Activated CD8-positive, alpha-beta T cell treated with anti-CD3 and anti-CD28 coated beads for 36 hours (primary cell): ENCODE results near the gene SETD9. TPM values are rescaled to one million over a fixed set of nuclear protein-coding genes. Genes with fewer than 3 reads are reported as not detected.

Source experiments
- ATAC-seq: fragments of 200-7000 bp; cut with Tn5 transposase; one replicate; pipeline ENCODE4 v1.10.0; 2021; ENCODE audit warnings: mild to moderate bottlenecking, moderate library complexity
- CTCF ChIA-PET: fragments of 350-600 bp; sonication (Branson Sonifier 250); formaldehyde crosslinking; loops from one replicate; lab custom pipeline; 2021; ENCODE audit warnings: antibody characterized with exemption; lab: Charles Lee
- POLR2A ChIA-PET: fragments of 350-600 bp; sonication (Branson Sonifier 250); formaldehyde crosslinking; loops from one replicate; lab custom pipeline; 2021; ENCODE audit warnings: antibody characterized with exemption; lab: Charles Lee
- DNase-seq: peaks from one replicate; pipeline ENCODE4 v3.0.0-alpha.2; 2020
- H3K27ac Mint-ChIP-seq: one replicate; pipeline ENCODE4 v1.8.0; 2021; ENCODE audit warnings: mild to moderate bottlenecking, mixed read lengths
- H3K27me3 Mint-ChIP-seq: one replicate; pipeline ENCODE4 v1.8.0; 2021; ENCODE audit warnings: mixed read lengths
- H3K36me3 Mint-ChIP-seq: one replicate; pipeline ENCODE4 v1.8.0; 2021; ENCODE audit warnings: low read depth, mixed read lengths
- H3K4me1 Mint-ChIP-seq: one replicate; pipeline ENCODE4 v1.8.0; 2021; ENCODE audit warnings: low read depth, mixed read lengths
- H3K4me3 Mint-ChIP-seq: one replicate; pipeline ENCODE4 v1.8.0; 2021; ENCODE audit warnings: mild to moderate bottlenecking, moderate library complexity, mixed read lengths
- H3K9me3 Mint-ChIP-seq: one replicate; pipeline ENCODE4 v1.8.0; 2021; ENCODE audit warnings: mixed read lengths
- intact Hi-C: fragments of 100-400 bp; cut with micrococcal nuclease; formaldehyde crosslinking; loops from one replicate; pipeline ENCODE4 v1.10.0; 2022
- total RNA-seq, 2 experiments: library from RNA; stranded (reverse); gene quantifications; one replicate each; pipeline ENCODE4 v1.2.3, GENCODE V29; 2021
- TF ChIP-seq, protein P1 (sequence below): fragments of 200-600 bp; IDR thresholded peaks from one replicate; pipeline ENCODE4 v1.8.0; 2022; ENCODE audit warnings: antibody characterized with exemption, mild to moderate bottlenecking

Gene SETD9
- total RNA-seq, 2 experiments from 2014 or later, result 8.1 to 9.3 TPM

DNA sequence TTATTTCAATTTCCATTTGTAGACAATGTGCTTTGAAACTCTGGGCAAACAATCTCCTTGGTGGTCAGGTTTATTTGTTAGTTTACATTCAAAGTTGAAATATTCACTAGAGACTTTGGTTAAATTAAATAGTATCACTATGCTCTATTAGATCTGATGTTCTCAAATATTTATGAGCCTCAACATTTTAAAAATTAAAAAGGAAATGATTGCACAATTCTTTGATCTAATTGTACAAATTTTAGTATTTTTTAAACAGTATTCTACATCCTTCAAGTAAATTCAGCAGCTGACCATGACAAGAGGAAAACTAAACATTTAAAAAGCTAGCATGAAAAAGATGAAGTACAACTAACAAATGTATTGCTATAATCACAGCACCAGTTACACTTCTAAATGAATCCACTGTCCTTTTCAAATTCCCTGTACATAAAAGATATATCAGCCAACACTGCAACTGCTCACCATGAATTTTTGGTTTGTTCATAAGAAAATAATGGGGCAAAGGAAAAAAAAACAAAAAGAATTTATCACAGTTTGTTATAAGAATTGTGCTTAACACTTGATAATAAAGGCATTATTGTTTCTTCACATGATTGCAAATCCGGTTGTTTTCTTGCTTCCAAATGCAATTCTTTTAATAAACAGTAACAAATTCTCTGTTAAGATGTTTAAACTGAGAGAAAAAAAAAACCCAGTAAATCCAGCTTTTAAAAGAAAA is 10.7 kb downstream of the SETD9 start:
- Mint-ChIP-seq H3K4me1 (no peaks in the 10 kb centered on the region), H3K36me3 (peaks cover 26% of the 10 kb centered on the region), H3K27ac (no peak overlapping the region), H3K27me3 (no peaks in the 10 kb centered on the region), H3K4me3 (no peak overlapping the region), H3K9me3 (no peaks in the 10 kb centered on the region)
- POLR2A ChIA-PET, result no interaction called here
- intact Hi-C loops, result no loop called here
- DNase-seq (no peak), ATAC-seq (no peak)
- CTCF ChIA-PET, result no interaction called here
- TF ChIP-seq, protein P1, sequence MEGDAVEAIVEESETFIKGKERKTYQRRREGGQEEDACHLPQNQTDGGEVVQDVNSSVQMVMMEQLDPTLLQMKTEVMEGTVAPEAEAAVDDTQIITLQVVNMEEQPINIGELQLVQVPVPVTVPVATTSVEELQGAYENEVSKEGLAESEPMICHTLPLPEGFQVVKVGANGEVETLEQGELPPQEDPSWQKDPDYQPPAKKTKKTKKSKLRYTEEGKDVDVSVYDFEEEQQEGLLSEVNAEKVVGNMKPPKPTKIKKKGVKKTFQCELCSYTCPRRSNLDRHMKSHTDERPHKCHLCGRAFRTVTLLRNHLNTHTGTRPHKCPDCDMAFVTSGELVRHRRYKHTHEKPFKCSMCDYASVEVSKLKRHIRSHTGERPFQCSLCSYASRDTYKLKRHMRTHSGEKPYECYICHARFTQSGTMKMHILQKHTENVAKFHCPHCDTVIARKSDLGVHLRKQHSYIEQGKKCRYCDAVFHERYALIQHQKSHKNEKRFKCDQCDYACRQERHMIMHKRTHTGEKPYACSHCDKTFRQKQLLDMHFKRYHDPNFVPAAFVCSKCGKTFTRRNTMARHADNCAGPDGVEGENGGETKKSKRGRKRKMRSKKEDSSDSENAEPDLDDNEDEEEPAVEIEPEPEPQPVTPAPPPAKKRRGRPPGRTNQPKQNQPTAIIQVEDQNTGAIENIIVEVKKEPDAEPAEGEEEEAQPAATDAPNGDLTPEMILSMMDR, result no peak

DNA sequence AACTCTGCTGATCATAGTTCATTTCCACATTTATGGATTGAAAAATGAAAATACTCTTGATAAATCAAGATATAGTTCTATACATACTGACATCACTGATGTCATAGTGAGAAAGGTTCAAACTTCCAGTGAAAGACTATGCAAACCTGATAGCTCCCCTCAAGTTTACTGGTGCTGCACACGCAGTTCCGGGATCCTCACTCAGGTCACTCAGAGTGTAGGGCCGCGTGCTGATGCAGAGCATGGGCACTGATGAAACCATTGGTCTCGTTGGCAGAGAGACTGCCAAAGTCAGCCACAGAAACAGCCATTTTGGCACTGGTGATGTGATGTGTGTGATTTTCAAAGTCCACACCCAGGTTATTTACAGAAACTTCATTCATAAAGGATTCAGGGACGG is 13.5 kb downstream of the SETD9 start:
- ChIA-PET POLR2A (no interaction called here), CTCF (no interaction called here)
- TF ChIP-seq, protein P1, result no peak
- Mint-ChIP-seq H3K36me3 (peaks cover 30% of the 10 kb centered on the region), H3K27ac (no peak overlapping the region), H3K9me3 (no peaks in the 10 kb centered on the region), H3K27me3 (no peaks in the 10 kb centered on the region), H3K4me3 (no peak overlapping the region), H3K4me1 (no peaks in the 10 kb centered on the region)
- DNase-seq (no peak), ATAC-seq (no peak)
- intact Hi-C loops, result no loop called here

DNA sequence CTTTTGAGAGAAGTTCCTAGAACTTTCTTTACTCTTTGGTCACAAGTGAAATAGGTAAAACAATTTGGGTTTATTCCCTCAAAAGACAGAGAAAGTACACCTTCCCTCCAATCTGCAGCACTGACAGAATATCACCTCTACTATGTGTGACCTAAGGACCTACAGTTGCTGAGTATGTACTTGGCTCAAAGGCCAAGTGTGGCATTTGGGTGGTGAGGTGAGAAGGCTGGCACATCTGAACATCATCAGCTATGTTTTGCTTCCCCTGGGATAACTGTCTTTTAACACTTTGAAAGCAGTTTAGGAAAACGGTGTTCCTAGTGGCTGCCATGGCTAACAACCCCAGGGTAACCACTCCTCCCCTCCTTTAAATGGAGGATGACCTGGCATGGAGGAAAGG is 24.9 kb downstream of the SETD9 start:
- Mint-ChIP-seq H3K4me3 (no peak overlapping the region), H3K4me1 (peaks cover 4% of the 10 kb centered on the region), H3K36me3 (peaks cover 27% of the 10 kb centered on the region), H3K27me3 (no peaks in the 10 kb centered on the region), H3K9me3 (no peaks in the 10 kb centered on the region), H3K27ac (no peak overlapping the region)
- ChIA-PET CTCF (no interaction called here), POLR2A (interaction anchor here (0.6 kb wide), 1 partner anchor 118 kb away, joined by 3 read pairs; no protein-coding TSS in a partner anchor)
- TF ChIP-seq, protein P1, result no peak
- ATAC-seq (no peak), DNase-seq (no peak)
- intact Hi-C loops, result no loop called here

DNA sequence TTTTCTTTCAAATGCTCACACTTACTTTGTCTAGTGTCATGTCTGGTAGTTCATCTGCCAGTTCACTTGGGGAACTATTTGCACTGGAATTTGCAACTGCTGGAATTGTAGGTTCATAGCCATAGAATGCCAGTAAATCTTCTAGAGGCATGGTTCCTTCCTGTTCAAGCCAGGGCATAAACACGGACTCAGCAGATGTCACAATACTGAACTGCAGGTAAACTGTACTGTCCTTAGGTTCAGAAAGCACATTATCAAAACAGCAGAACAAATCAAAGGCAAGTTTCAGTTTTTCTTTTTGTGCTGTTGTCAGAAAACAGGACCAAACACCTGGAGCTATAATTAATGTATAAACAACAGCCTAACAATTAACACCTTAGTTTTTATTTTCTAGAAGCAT is 29.5 kb downstream of the SETD9 start:
- TF ChIP-seq, protein P1, result no peak
- no peak overlapping the region for H3K4me3 Mint-ChIP-seq
- intact Hi-C loops, result no loop called here
- ChIA-PET CTCF (interaction anchor here (1.5 kb wide), 1 partner anchor 11 kb away, joined by 3 read pairs; no protein-coding TSS in a partner anchor), POLR2A (no interaction called here)
- peaks cover 40% of the 10 kb centered on the region for H3K36me3 Mint-ChIP-seq
- no peaks in the 10 kb centered on the region for H3K9me3 Mint-ChIP-seq
- H3K27ac Mint-ChIP-seq, result no peak overlapping the region
- H3K4me1 Mint-ChIP-seq, result peaks cover 3% of the 10 kb centered on the region
- DNase-seq (no peak), ATAC-seq (no peak)
- H3K27me3 Mint-ChIP-seq, result no peaks in the 10 kb centered on the region

DNA sequence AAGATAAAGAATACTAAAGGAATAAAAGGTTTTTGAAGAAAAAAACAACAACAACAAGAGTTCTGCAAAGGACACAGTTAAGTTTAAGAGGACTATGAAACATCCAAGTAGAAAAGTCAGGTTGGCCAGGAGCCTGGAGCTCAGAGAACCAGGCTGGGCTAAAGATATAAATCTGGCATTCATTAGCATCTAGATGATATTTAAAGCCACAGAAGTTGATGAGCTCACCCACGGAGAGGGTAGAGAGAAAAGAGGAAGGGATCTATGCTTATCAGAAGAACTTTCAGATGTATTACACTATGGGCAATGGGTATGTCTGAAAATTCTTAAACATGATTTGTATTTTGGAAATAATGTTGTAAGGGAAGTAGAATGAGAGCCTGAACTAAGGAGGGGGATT is 32.6 kb downstream of the SETD9 start:
- H3K36me3 Mint-ChIP-seq, result peaks cover 39% of the 10 kb centered on the region
- POLR2A ChIA-PET, result no interaction called here
- H3K27me3 Mint-ChIP-seq, result no peaks in the 10 kb centered on the region

More for the DNA sequence above, 32.6 kb downstream of the SETD9 start:
- Mint-ChIP-seq H3K27ac (no peak overlapping the region), H3K9me3 (no peaks in the 10 kb centered on the region), H3K4me1 (peaks cover 3% of the 10 kb centered on the region), H3K4me3 (no peak overlapping the region)
- TF ChIP-seq, protein P1, result no peak
- CTCF ChIA-PET, result no interaction called here
- ATAC-seq, result no peak
- DNase-seq, result no peak
- intact Hi-C loops, result no loop called here
